Astrocyte of the hippocampus (primary cell): ENCODE results near the gene ORM1.
A peak's percentile ranks its signal among the peaks of the same experiment; 100 is the strongest.
"Not testable (repeated sequence)": the region's sequence is repeated elsewhere in the genome, so short reads cannot be mapped to it uniquely, and the experiment has no call there.

Experiments used
- DNase-seq: peaks from one replicate; pipeline ENCODE4 v3.0.0; 2011; ENCODE audit warnings: low read depth, low spot score

The ORM1 gene

DNA sequence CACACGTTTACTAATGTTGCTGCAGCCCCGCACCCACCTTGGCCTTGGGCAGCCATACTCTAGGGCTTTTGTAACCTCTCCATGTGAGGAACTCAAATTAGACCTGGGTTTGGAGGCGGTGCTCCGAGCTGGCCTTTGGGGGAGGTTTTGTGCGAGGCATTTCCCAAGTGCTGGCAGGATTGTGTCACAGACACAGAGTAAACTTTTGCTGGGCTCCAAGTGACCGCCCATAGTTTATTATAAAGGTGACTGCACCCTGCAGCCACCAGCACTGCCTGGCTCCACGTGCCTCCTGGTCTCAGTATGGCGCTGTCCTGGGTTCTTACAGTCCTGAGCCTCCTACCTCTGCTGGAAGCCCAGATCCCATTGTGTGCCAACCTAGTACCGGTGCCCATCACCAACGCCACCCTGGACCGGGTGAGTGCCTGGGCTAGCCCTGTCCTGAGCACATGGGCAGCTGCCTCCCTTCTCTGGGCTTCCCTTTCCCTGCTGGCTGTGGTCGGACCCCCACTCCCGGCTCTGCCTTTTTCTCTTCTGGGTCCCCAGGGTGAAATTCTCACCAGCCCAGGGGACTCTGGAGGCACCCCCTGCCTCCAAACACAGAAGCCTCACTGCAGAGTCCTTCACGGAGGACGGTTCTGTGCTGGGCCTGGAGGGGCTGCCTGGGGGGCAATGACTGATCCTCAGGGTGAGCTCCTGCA, at the start of gene ORM1:
Gene ORM1, plus strand, starts transcription at position 268 of the 701 bp plus-strand sequence. Its CDS starts 36 bp downstream, at position 304.
- DNase-seq, result not testable (repeated sequence)

DNA sequence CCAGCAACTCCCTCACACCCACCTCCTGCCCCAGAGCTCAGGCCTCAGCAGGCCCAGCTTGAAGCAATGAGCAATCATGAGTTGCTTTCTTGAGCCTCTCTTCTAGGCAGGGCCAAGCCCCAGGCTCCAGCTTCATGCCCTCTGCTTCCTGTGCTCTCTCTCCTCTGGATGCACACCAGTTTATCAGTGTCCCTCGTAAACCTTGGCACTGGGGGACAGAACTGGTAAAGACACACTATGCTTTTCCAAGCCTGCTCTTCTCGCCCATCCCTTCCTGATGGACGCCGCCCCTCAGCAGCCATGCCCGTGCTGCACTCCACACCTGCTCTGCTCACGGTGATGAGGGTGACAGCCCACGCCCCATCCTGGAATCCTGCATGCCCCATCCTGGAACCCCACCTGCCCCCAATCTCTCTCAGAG, 49.4 kb upstream of the ORM1 start:
- no peak for DNase-seq

DNA sequence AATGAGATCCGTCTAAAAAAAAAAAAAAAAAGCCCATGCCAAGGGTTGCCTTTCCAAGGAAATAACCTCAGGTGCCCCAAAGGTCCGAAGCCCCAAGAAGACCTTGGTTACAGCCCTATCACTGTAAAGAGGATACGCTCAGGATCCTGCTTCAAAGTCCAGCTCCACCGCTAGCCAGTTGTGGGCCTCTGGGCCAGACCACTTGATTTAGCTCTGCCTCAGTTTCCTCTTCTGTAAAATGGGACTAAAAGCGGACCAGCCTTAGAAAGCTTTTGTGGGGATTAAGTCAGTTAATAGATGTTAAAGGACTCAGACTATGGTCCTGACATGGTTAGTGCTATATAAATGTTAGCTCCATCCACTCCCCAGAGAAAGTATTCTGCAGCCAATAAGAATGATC, 48.7 kb upstream of the ORM1 start:
- DNase-seq, result no peak

DNA sequence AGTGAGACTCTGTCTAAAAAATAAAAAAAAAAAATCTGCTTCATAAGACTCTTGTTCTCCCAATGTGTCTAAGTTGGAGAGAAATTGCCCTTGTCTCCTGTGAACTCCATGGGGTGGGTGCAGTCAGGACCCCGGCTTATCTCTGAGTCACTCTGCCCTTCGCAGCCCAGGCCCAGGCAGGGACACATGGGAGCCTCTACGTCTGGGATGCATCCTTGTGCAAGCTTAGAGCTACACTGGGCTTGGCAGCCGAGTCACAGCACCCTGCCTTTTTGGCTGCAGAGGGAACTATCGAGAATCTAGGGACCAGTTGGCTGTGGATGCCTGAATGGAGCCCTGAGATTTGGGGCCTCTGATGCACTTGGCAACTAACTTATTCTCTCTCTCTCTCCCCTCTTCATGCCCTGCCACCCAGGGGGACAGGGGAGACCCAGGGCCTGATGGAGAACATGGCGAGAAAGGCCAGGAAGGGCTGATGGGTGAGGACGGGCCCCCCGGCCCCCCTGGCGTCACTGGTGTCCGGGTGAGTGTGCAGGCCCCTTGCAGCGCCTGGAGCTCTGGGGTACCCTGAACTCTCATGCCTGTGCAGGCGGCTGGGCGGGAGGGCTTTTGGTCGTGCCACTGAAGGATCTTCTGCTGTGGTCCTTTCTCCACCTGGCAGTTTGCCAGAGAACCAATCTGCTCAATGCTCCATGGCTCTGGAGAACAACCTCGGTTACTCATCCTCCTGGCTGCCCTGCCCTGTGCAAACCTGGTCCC, 47.5 kb upstream of the ORM1 start:
- no peak for DNase-seq

DNA sequence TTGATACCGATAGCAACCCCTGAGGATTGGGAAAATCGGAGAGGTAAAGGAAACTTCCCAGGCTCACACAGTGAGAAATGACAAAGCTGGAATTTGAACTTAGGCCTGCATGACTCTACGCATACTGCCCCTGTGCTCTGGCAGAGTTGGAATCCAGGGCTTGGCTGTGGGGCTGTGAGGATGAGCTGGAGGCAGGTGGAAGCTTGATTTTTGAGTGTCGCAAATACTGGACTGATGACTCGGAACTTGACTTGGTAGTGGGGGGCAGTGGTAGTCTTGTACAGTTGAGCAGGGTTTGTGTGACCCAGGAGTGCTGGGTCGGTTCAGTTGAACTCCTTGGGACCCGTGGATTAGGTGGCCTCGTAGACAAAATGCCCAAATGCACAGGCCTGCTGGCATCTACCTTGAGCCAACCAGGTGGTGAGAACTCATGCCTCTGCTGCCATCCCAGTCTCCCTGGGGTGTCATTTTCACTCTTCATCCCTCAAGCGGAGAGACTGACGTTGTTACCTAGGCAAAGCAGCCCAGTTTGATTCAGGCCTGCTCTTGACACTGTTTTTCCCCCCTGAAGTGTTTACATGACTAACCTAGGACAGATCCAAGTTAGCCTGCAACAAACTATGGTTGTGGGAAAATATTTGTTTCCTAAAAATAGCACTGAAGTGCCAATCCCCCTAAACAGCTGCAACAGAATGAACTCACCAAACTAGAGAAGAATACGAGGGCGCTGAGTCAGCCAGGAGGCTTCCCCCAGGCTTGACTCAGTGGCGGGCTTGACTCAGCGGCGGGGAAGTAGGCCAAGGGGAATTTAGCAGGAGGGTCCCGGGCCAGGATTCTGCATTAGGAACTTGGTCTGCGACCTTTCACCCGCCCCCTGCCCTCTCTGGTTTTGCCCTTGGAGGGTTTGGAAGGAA, 45.7 kb upstream of the ORM1 start:
- peak; percentile 95 for DNase-seq

DNA sequence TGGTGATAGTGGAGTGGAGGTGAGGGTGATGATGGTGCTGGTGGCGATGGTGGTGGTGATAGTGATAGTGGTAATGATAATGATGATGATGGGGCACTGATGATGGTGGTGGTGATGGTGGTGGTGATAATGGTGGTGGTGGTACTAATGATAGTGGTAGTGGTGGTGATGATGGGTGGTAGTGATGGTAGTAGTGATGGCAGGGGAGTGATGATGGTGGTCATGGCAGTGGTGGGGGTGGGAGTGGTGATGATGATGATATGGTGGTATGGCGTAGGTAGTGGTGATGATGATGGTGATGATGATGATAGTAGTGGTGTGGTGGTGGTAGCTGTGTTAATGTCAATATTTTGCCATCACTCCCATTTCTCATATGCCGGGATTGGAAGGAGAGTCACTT, 44.5 kb upstream of the ORM1 start:
- no peak for DNase-seq

DNA sequence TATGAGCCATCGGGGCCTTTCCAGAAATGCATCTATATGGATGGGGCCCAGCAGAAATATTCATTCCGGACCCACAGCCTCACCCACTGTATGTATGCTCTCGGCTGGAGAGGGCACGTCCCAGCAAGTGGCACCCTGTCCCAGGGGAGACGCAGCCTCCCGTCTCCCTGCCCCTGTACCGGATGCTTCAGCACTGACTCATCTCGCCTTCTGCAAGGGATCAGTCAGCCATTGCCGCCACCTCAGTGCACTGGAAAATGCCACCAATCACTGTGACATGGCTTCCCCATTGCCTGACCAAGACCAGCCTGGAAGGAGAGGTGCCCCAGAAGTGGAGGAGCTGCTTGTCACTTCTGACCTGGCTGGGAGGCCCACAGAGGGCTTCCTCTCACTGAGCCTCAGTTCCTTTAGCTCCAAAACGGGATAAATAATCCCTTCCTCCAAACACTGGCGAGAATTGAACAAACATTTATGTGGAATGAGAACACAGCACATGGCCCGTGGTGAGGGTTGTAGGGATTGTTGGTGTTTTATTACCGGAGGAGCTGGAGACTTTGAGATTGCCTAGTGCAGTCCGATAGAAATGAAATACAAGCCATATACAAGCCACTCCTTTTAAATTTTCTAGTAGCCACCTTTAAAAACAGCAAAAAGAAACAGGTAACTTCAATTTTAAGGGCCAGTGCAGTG, 43.9 kb upstream of the ORM1 start:
- peak; percentile 84 for DNase-seq

DNA sequence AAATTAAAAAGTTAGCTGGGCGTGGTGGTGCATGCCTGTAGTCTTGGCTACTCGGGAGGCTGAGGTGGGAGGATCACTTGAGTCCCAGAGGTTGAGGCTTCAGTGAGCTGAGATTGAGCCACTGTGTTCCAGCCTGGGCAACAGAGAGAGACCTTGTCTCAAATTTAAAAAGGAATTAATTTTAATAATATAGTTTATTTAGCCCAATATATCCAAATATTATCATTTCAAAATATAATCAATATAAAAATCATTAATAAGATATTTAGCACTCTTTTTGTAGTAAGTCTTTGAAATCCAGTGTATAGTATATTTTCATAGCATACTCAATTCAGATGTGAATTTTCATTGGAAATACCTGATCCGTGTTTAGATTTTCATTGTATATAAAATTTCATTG, 43.2 kb upstream of the ORM1 start:
- DNase-seq, result no peak

DNA sequence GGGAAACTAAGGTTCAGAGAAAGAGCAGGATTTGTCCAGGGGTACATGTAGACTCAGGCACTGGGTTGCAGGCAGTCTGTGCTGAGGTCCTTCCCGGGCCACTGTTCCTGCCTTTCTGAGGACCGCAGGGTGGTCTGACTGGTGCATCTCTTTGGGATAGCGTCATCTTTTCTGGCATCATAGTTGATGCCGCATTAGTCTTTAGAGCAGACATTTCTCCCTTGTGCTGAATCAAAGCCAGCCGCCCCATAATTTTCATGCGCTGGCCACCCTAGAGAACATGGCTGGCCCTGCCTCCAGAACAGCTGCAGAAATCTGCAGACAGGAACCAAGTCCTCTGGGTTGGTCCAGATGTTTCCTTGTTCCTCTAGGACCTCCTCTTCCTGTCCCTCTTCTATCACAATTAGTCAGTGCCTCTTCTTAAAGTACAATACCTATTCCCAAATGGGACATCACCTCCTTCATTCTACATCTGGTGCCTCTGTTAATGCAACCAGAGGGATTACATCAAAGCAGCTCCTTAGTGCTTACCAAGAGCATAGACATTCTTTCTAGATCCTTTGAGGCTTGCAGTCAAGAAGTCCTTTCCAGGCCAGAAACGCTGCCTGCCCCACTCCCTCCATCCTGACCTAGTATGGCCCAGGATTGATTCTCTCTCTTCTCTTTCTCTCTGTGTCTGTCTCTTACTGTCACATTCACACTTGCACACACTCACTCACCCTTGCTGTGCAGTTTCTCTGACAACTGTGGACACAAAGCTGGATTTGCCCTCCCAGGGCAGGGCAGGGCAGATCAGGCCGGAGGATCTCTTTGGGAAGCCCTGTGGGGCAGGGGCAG, 42.0 kb upstream of the ORM1 start:
- DNase-seq, result no peak

DNA sequence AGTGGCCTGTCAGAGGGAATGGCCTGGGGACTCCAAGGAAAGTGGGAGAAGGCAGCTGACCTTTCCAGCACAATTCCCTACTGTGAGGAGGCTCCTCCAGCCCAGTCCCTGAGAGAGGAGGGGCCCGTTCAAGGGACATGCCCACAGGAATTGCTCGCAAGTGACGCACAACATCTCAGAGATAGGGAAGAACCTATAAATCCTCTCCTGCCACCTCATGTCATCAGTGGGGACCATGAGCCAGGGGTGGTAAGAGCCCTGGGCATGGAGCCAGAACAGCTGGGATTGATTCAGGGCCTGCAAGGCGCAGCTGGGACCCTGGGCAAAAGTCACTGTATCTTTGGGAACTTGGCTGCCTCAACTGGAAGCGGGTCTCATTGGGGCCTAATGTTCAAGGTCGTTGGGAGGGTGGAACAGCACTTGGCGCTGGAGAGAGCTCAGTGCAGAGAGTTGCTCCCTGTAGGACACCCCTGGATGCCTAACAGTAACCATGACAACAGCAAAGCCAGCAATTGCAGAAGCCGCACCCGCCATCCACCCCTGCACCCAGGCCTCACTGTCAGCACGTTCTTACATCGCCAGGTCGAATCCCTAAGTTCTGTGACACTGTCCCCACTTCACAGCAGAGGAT, 41.3 kb upstream of the ORM1 start:
- no peak for DNase-seq

DNA sequence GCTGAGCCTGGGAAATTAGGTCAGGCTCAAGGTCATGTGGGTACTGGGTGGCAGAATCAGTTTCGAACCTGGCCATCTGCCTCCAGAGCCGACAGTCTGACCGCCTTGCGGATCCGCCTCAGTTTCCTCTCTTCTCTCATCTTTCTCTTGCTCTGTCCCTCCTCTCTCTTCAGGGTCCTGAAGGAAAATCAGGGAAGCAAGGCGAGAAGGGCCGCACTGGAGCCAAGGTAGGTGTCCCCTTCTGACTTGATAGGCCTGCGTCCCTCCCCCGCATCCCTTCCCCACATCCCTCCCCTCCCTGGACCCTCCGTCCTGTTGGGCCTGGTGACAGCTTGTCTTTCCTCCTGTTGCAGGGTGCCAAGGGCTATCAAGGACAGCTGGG, 40.8 kb upstream of the ORM1 start:
- DNase-seq, result no peak

DNA sequence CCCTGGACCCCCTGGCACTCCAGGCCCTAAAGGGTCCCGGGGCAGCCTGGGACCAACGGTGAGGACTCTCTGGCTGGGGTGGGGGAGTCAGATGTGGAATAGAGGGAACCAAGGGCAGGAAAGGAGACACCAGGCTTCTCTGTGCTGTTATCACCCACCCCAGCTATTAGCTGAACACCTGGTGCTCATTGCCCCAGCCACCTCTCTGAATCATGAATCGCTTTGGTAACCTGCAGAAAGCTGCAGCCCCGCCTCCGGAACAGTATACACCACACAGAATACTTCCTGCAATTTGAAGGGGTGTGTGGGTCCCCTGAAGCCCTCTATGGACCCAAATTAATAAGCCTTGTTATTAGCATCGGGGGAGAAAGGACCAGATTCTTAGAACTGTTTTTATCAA, 40.4 kb upstream of the ORM1 start:
- DNase-seq, result no peak

DNA sequence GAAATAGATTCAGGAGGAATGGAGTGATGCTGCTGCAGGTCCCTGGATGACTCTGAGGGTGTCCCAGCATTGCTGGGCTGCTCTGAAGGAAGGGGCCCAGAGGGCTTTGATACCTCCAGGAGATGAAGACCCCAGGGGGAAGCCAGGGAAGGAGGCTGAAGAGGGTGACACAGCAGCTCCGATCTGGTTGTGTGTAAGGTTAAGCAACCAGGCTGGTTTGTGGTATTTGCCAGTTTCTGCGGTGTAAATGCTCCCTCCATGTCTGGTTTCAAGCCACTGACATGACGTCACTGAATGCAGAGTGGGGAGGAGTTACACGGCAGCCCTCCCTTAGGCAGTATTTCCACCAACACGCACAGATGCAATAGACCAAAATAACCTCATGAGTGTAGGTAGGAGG, 40.0 kb upstream of the ORM1 start:
- peak; percentile 89 for DNase-seq

DNA sequence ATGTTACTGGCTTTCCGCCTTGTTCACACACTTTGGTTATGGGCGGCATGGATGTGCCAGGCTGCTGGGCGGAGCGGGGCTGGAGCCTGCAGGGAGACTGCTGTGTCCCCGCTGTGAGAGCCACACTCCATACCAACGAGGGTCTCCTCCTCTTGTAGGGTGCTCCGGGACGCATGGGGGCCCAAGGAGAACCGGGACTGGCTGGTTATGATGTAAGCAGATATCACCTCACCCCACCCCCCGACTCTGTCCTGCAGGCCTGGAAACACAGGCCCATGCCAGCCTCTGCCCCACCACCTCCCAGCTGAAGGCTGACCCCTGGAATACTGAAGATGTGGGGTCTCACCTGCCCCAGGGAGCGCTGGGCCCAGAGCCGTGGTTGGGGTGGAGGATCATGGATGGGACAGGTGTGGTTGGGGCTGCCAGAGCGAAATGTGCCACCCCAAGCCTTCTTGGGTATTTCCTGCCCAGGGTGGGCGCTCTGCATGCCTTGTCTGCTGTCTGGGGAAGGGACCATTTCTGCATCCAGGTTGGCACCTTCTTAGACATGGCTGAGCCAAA, 39.3 kb upstream of the ORM1 start:
- DNase-seq, result no peak

DNA sequence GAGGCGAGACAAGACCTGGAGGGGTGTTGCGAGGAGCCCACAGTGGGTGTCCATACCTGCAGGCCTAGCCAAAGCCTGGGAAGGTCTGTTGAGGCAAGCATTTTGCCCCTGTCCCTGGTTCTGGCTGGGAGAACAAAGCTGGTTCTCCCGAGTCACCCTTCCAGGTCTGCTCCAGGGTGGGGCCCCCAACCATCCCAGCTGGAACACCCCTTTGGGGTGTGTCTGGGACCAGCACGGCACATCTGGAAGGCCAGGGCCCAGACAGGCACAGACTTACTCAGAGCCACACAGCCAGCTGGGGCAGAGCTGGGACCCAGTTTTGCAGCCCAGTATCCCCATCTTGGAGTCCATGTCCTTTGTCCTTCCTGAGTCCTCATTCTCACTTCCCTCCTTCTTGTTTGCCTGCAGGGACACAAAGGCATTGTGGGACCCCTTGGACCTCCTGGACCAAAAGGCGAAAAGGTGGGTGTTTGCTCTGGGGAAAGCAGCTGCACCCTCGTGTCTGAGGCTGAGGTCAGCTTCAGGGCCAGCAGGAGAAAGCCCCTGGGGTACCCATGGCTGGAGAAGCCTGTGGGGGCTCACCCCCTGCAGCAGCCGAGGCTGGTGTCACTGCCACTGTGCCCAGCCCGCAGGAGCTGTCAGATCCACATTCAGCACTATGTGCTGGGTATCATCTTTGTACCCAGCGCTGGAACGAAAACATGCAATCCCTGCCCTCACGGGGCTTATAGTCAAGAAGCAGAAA, 38.4 kb upstream of the ORM1 start:
- no peak for DNase-seq

DNA sequence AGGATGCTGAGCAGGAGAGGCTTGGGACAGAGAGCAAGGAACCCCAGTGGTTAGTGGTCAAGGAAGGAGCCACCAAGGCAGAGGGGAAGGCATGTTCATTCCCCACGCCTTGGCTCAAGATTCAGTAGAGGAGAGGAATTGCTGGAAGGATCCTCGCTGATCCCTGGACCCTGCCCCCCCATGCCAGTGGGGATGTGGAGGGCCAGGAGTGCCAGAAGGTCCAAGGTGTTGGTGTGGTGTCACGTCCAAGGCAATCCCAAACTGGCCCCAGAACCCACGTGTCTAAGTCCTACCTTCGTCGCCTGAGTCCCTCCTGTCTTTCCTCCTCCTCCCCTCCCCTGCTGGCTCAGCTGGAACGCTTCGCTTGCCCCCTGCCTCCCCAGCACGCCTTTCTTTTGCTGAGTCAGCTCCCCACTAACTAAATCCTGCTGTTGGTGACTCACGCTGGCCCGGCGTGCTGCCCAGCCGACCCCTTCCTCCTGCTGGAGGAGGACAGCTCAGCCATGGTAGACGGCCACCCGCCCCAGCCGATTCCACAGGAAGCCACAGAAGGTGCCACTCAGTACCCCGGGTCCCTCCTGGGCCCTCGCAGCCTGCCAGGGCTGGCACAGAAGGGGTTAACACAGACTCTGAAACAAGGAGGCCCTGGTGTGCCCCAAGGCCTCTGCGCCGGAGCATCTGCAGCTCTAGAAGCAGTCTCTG, 37.6 kb upstream of the ORM1 start:
- DNase-seq, result peak; percentile 97

DNA sequence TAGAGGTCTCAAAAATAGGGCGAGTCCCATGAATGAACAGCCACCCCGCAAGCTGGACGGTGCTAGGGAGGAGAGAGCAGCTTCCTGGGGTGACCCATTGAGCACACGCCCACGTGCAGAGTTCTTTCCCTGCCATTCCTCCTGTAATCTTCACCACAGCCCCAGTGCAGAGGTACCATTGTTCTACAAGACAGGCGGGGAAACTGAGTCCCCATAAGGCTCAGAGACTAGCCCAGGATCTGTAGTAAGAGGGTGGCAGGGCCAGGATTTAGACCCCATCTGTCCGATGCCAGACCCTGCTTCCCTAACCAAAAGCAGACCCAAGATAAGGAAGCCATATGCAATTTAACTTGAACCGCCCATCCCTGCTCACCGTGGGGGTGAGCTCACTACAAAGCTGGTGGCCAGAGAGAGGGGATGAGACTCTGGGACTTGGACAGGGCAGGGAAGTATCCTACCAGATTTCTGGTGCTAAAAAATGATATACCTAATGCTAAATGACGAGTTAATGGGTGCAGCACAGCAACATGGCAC, 36.7 kb upstream of the ORM1 start:
- no peak for DNase-seq

DNA sequence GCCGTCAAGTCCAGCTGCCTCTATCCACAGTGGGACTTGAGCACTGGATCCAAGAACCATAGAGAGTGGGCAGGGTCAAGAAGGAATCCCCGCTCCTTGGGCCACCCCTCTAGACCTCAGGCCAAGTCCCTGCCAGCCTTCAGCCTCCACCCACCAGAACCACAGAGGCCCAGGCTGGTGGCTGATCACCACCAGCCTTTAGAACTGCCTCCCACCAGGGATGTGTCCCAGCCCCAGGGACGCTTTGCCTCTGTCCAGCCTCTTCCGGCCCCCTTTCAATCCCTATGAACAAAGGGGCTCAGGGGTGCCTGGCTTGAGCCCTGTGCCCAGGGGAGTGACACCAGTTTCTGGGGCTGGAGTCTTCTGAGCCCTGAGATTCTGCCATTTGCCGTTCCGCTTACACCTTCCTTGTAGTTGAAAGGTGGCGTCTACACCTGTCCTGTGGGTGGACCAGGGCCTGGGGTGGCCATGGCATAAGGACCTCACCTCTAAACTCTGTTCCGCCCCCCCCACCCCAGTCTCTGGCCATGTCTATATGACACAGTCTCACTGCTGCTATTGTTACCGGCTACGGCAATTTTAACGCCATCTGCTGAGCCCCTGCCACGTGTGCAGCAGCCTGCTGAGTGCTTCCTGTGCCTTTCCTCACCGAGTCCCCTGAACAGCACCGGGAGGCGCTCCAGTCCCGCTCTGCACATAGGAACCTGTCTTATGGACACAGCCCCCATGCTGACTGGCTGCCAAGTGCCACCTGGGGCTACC, 35.7 kb upstream of the ORM1 start:
- DNase-seq, result no peak
